Measurements from ENCODE around the gene USP36.

USP36 gene

DNA sequence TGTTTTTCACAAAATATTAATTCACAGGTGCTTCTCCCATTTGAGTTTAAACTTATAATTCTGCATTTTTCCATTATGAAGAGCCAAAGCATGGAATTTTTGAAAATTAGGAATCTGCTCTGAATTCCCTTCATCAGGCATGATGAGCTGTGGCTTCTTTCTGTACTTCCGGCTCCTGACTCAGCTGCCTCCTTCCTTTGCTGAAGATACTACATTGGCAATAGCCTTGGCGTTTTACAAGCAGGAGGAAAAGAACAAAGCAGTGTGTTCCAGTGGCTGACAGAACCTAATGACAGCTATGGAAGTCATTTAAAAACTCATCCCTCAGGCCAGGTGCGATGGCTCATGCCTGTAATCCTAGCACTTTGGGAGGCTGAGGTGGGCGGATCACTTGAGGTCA, 18.4 kb upstream of the USP36 start:
- H3K4me1 ChIP-seq (ENCODE audit: insufficient read depth, low read length, poor library complexity, severe bottlenecking) = no peaks in the 10 kb centered on the region
- no peaks in the 10 kb centered on the region for H4K20me1 ChIP-seq (ENCODE audit: insufficient read depth, low read length, poor library complexity, severe bottlenecking)
- no peak overlapping the region for H3K4me2 ChIP-seq (ENCODE audit: low read depth, low read length, poor library complexity, severe bottlenecking)
- no peaks in the 10 kb centered on the region for H3K9me3 ChIP-seq (ENCODE audit: insufficient read depth, low read depth, low read length)
- H3K9me2 ChIP-seq (replicated peaks; ENCODE audit: low read depth, low read length) = no peaks in the 10 kb centered on the region
- no peaks in the 10 kb centered on the region for H3F3A ChIP-seq (ENCODE audit: low read depth)
- no peak overlapping the region for H3K9ac ChIP-seq (ENCODE audit: low read depth, low read length, poor library complexity, severe bottlenecking)
- no peaks in the 10 kb centered on the region for H3K27me3 ChIP-seq (ENCODE audit: insufficient read depth, low read length, poor library complexity, severe bottlenecking)
- no peak overlapping the region for H2AFZ ChIP-seq (ENCODE audit: low read length)
- no peak for TF ChIP-seq CTCF (conservative IDR thresholded peaks at IDR 0.05; ENCODE audit: low read length)
- TF ChIP-seq EZH2phosphoT487 (IDR thresholded peaks at IDR 0.05; ENCODE audit: borderline replicate concordance) = no peak
- no peak overlapping the region for H3K4me3 ChIP-seq (ENCODE audit: low read length, poor library complexity, severe bottlenecking)
- H3K36me3 ChIP-seq (ENCODE audit: insufficient read depth, low read length) = no peaks in the 10 kb centered on the region; the same call in 1 of the 2 replicates
- no peaks in the 10 kb centered on the region for H3K79me2 ChIP-seq (ENCODE audit: insufficient read depth, low read length)

- Histone ChIP-seq H4K20me1 (ENCODE audit: insufficient read depth, low read length, poor library complexity, severe bottlenecking) (no peaks in the 10 kb centered on the region), H3K4me3 (ENCODE audit: low read length, poor library complexity, severe bottlenecking) (no peak overlapping the region), H3K4me2 (ENCODE audit: low read depth, low read length, poor library complexity, severe bottlenecking) (no peak overlapping the region), H3K9me3 (ENCODE audit: insufficient read depth, low read depth, low read length) (no peaks in the 10 kb centered on the region), H2AFZ (ENCODE audit: low read length) (no peak overlapping the region), H3F3A (ENCODE audit: low read depth) (no peaks in the 10 kb centered on the region), H3K27me3 (ENCODE audit: insufficient read depth, low read length, poor library complexity, severe bottlenecking) (no peaks in the 10 kb centered on the region), H3K9me2 (replicated peaks; ENCODE audit: low read depth, low read length) (no peaks in the 10 kb centered on the region), H3K9ac (ENCODE audit: low read depth, low read length, poor library complexity, severe bottlenecking) (no peak overlapping the region), H3K79me2 (ENCODE audit: insufficient read depth, low read length) (no peaks in the 10 kb centered on the region), H3K4me1 (ENCODE audit: insufficient read depth, low read length, poor library complexity, severe bottlenecking) (no peaks in the 10 kb centered on the region), H3K36me3 (ENCODE audit: insufficient read depth, low read length) (no peaks in the 10 kb centered on the region; the same call in 1 of the 2 replicates)
- no peak for TF ChIP-seq EZH2phosphoT487 (IDR thresholded peaks at IDR 0.05; ENCODE audit: borderline replicate concordance)
- TF ChIP-seq CTCF (conservative IDR thresholded peaks at IDR 0.05; ENCODE audit: low read length) = no peak
These were observed 16.7 kb upstream of the USP36 start for GRCh38 chr17:78857266-78857665.

DNA sequence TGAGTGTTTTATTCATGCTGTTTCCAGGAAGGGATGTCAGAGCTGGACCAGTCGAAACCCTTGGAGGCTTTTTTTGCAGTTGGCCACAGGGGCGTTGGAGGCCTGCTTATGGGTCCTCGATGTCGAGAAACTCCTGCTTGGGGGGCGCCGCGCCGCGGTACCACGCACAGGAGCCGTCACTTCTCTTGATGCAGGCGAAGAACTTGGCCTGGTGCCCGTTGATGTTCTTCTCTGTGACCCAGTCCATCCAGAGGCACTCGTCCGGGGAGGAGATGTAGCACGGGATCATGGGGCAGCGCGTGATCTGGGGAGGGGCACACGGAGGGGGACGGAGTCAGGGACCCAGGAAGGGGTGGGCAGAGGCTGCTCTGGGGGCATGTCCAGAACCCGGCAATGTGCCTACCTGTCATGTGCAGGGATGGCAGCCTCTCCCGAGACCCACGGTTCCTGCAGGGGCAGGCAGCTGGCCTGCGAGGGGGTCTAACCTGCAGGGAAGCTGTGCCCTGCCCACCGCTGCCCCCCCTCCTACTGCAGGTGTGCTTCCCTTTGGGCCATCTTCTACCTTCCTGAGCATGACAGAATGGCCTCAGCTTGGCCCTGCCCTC, 15.0 kb upstream of the USP36 start:
- Histone ChIP-seq H3K36me3 (ENCODE audit: insufficient read depth, low read length) (no peaks in the 10 kb centered on the region; the same call in 1 of the 2 replicates), H3K9ac (ENCODE audit: low read depth, low read length, poor library complexity, severe bottlenecking) (no peak overlapping the region), H3K9me2 (replicated peaks; ENCODE audit: low read depth, low read length) (no peaks in the 10 kb centered on the region)

More for the DNA sequence above, 15.0 kb upstream of the USP36 start:
- no peak overlapping the region for H3K4me2 ChIP-seq (ENCODE audit: low read depth, low read length, poor library complexity, severe bottlenecking)
- no peak overlapping the region for H2AFZ ChIP-seq (ENCODE audit: low read length)
- H3K4me1 ChIP-seq (ENCODE audit: insufficient read depth, low read length, poor library complexity, severe bottlenecking) = no peaks in the 10 kb centered on the region
- H3K79me2 ChIP-seq (ENCODE audit: insufficient read depth, low read length) = no peaks in the 10 kb centered on the region
- no peaks in the 10 kb centered on the region for H3K9me3 ChIP-seq (ENCODE audit: insufficient read depth, low read depth, low read length)
- H3K4me3 ChIP-seq (ENCODE audit: low read length, poor library complexity, severe bottlenecking) = no peak overlapping the region
- no peaks in the 10 kb centered on the region for H3K27me3 ChIP-seq (ENCODE audit: insufficient read depth, low read length, poor library complexity, severe bottlenecking)
- no peaks in the 10 kb centered on the region for H3F3A ChIP-seq (ENCODE audit: low read depth)
- TF ChIP-seq CTCF (conservative IDR thresholded peaks at IDR 0.05; ENCODE audit: low read length) (no peak), EZH2phosphoT487 (IDR thresholded peaks at IDR 0.05; ENCODE audit: borderline replicate concordance) (no peak)
- no peaks in the 10 kb centered on the region for H4K20me1 ChIP-seq (ENCODE audit: insufficient read depth, low read length, poor library complexity, severe bottlenecking)

Data from Loucy (cell line).